NCI-H774 (cell line): ENCODE data around the gene COA7.
"Not testable (repeated sequence)": the region's sequence is repeated elsewhere in the genome, so short reads cannot be mapped to it uniquely, and the experiment has no call there.

ENCODE experiments used
- DNase-seq: peaks from one replicate; lab custom pipeline; 2025; lab: John Stamatoyannopoulos, UW

The COA7 gene

DNA sequence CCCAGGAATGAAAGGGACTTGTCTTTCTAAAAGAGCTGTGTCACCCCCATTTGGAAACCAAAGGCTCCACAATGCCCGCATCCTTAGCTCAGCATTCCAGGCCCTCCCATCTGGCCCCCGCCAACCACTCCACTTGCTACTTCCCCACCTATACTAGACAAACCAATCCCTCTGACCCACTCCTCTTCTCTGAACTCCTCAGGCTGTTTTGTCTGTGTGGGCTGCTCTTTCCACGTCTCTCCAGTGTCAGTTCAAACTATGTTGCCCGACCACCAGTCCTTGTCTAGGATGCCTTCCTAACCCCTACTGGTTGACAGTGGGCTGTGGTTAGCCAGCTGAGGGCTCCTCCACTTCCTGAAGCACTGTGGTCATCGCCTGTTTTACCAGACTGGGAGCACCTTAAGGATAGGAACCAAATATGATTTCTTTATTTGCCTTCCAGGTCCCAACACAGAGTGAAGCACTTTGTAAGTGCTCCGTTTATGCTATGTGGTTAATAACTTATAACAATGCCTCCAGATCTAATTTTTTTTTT is 8.1 kb upstream of the COA7 start:
- DNase-seq, result no peak

DNA sequence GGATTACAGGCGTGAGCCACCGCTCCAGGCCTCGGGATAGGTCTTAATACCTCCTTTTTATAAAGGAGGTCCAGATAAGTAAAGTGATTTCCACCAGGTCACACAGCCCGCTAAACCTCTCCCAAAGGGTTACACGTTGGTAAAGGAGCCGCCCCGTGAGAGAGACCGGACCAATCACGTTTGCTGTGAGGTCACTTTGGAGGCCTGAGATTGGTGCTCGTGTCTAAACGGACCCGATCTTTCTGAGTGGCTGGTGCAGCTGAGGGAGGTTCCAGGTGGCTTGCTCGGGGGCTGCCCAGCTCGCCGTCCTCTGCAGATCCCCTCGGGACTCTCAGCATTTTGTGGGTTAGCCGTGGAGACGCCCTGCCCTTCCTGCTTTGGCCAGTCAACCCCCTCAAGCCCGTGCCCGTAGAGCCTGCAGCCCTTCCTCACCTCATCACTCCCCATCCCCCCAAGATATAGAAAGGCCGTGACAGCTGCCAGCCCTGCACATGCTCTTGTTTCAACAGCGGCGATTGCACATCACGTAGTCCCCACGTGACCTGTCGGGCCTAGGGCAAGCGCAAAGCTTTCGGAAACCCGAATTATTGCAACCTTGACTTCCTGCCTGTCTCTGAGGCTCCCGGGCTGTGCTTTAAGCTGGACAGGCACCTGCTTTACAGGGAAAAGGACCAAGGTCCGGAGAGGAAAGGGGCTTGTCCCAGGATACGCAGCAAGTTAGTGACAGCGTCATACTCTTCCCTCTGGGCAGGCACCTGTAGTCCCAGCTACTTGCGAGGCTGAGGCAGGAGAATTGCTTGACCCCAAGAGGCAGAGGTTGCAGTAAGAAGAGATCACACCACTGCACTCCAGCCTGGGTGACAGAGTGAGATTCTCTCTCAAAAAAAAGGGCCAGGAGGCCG is 5.0 kb upstream of the COA7 start:
- peak; percentile 96 for DNase-seq

DNA sequence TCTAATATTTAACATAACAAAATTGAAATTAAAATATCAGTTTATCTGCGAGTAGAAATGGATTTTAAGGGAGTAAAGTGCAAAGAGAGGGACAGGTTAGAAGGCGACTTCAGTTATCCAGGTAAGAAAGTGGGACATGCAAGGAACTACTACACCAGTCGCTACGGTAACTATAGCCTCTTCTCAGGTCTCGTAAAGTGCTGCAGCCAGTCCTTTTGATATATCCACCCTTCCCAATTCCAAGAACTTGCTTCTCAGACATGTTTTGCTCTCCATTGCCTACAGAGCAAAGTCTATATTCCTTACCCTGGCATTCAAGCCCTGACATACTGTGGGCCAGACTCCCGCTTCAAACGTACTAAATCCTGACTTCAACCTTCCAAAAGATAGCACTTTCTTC is 2.5 kb downstream of the COA7 start:
- DNase-seq, result no peak

DNA sequence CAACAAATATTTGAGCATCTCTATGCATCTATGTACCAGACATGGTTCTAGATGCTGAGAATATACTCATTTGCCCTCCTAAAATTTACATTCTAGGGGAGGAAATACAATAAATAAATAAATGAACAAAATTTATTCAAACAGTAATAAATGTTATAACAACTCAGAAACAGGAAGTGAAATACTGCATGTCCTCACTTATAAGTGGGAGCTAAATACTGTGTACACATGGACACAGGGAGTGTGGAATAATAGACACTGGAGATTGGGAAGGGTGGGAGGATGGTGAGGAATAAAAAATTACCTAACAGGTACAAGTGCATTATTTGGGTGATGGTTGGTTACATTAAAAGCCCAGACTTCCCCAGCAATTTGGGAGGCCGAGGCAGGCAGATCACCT is 4.3 kb downstream of the COA7 start:
- DNase-seq, result no peak

DNA sequence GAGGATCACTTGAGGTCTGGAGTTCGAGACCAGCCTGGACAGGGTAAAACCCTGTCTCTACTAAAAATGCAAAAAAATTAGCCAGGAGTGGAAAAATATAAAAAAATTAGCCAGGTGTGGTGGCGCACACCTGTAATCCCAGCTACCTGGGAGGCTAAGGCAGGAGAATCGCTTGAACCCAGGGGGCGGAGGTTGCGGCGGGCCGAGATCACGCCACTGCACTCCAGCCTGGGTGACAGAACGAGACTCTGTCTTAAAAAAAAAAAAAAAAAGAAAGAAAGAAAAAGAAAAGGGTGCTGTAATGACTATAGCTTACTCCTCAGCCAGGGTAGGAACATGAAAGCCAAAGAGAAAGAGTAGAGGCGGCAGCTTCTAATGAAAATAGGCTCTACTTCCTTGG is 4.8 kb downstream of the COA7 start:
- DNase-seq, result not testable (repeated sequence)

DNA sequence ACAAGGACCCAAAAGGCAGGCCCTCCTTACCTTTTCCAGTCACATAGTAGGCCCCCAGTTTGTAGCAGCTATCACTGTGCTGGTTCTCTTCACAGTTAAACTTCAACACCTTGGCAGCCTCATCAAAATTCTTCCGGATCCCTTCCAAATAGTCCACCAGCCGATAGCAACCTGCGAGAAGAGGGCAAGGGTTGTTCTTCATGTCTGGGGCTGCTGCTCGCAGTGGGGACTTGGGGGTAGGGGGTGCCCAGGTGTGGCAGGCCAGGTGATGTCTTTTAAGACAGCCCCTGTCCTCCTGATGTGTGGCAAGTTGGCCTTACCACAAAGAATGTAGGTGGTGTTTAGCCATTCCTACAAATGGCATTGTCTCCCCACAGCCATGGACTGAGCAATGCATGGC is 5.5 kb downstream of the COA7 start:
- no peak for DNase-seq

DNA sequence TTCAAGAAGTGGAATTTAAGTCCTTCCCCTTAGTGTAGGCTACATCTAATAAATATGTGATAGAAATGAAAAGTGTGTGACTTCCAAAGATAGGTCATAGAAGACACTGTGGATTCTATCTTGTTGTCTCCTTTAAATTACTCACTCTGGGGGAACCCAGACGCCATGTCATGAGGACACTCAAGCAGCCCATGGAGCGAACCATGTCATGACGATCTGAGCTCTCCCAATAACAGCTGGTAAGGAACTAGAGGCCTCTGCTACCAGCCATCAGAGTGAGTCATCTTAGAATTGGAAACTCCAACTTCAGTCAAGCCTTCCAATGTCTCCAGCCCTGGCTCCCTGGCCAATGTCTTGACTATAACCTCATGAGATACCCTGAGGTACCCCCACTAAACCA is 6.3 kb downstream of the COA7 start:
- DNase-seq, result no peak

DNA sequence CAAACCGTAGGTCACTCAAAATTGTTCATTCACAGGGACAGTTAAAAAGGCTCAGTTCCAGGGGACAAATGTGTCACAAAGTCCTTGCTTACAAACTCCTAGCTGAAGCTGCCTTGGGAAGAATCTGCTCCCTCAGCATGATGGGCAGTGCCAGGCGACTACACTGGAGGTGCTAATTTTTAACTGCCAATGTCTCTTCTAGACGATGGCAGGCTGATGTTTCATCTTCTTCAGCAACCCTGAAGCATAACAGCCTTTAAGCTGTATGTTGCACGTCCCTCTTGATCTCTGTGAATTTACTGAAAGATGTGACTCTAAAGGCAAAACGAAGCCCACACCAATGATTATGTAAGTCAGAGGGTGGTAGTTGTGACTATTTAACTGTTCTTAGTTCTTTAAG is 11.3 kb downstream of the COA7 start:
- no peak for DNase-seq

DNA sequence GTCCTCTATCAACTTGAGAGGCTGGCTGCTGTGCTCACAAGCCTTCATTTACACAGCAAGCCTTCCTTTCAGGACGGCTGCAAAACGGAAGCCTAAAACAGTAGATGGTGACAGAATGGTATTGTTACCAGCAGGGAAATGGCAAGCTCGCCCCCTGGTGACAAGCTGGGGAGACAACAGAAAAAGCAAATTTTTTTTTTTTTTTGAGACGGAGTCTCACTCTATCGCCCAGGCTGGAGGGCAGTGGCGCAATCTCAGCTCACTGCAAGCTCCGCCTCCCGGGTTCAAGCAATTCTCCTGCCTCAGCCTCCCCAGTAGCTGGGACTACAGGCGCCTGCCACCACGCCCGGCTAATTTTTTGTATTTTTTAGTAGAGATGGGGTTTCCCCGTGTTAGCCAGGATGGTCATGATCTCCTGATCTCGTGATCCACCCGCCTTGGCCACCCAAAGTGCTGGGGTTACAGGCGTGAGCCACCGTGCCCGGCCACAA is 11.8 kb downstream of the COA7 start:
- DNase-seq, result peak; percentile 63

DNA sequence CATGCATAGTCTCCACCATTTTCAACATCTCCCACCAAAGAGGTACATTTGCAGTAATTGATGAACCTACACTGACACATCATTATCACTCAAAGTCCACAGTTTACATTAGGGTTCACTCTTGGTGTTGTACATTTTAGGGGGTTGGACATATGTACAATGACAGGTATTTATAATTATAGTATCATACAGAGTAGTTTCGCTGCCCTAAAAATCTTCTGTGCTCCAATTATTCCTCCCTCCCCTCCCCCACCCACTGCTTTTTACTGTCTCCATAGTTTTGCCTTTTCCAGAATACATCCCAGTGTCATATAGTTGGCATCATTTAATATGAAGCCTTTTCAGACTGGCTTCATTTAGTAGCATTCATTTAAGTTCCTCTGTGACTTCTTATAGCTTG is 13.6 kb downstream of the COA7 start:
- DNase-seq, result no peak

DNA sequence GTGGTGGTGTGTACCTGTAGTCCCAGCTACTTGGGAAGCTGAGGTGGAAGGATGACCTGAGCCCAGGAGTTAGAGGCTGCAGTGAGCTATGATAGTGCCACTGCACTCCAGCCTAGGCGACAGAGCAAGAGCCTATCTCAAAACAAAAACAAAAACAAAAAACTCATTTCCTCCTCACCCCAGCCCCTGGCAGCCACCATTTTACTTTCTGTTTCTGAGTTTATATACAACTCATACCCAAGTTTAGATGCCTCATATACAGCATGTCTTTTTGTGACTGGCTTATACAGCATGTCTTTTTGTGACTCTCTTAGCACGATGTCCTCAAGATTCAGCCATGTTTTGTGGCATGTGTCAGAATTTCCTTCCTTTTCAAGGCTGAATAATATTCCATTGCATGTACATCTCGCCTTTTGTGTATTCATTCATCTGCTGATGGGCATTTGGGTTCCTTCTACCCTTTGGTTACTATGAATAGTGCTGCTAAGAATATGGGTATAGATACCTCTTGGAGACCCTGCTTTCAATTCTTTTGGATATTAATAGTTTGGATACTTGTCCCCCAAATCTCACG is 14.7 kb downstream of the COA7 start:
- no peak for DNase-seq

DNA sequence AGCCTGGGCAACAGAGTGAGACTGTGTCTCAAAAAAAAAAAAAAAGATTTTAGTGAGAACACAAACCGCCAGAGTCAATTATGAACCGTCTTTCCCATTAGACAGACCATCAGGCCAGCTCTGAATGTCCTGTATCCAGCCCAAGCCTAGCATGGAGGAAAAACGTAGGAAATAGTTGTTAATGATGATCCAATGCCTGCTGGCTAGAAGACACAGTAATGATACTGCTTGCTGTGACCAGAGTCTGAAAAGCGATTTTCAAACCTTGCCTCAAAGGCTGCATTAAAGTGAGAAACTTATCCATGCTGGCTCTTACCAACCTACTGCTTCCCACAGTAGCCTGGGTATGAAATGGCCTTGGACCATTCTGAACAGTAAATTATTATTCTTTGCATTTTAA is 17.0 kb downstream of the COA7 start:
- no peak for DNase-seq

DNA sequence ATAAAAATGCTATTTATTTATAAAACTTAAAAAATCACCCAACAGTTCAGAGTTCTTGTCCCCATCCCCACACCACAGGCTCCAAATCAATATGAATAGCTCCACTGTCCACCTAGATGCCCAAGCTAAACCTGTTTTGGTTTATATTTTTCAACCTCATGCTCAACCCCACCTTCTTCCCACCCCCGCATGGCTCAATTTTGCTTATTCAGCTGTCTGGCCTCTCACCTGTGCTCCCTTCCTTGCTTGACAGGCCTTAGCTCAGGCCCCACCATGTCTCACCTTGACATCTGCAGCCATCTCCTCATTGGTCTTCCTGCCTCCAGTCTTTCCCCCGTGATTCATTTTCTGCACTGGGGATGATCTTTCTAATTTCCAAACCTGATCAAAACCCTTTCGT is 17.8 kb downstream of the COA7 start:
- no peak for DNase-seq

DNA sequence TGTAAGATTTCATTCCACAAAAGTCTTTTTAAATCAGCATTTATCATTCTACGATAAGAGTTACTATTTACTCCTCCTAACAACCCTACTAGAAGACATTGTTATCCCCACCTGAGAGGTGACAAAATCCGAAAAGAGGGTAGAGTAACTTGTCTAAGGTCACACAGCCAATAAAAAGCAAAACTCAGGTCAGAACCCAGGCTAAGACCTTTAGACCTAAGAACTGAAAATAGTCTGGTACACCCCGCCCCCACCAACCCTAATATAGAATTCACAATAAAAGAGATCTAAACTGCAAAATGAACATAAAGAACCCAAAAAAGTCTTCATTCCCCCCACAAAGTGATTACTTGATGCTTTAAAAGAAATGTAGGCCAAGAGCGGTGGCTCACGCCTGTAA is 18.6 kb downstream of the COA7 start:
- DNase-seq, result no peak

DNA sequence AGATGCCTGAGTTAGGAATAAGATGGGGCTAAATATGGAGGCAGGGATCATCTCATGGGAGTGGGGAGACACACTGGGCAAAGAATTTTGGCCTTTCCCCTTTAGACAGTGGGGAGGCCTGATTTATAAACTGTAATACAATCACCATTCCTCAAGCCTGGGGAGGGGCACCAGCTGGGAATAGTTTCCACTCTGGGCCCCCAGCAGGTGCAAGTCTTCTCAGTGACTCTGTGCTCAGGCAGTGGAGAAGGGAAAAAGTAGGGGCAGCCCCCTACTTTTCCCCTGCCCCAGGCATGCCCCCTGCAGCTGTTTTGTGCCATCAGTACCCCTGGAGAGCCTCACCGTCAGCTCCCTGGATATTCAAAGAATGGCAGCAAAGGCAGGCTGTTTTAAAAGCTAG is 19.1 kb downstream of the COA7 start:
- no peak for DNase-seq

DNA sequence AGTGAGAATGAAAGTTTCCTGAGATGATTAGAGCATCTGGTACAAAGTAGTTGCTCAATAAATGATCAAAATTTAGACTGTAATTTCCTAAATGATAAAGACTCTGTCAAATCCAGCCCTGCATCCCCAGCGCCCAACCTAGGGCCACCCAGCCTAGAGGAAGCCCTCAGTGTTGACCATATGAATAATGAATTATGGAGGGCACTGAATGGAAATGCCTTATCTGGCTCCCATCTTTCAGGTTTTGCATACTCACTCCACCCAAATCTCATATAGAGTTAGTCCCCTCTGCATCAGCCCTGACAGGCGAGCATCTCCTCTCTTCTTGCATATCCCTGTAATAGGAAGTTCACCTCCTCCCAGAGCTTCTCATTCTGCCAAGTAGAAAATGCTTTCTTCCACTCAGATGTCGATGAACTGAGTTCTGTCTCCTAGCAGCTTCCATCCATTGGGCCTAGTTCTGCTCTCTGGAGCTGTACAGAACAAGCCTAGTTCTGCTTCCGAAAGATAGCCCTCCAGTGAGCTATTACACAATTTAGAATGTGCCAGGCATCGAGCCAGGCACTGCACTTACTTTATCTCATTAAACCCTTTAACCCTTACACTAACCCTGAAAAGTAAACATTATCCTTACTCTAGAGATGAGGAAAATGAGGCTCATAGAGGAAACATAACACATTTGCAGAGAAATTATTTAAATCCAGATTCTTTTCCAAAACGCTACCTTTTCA is 20.9 kb downstream of the COA7 start:
- DNase-seq, result no peak

DNA sequence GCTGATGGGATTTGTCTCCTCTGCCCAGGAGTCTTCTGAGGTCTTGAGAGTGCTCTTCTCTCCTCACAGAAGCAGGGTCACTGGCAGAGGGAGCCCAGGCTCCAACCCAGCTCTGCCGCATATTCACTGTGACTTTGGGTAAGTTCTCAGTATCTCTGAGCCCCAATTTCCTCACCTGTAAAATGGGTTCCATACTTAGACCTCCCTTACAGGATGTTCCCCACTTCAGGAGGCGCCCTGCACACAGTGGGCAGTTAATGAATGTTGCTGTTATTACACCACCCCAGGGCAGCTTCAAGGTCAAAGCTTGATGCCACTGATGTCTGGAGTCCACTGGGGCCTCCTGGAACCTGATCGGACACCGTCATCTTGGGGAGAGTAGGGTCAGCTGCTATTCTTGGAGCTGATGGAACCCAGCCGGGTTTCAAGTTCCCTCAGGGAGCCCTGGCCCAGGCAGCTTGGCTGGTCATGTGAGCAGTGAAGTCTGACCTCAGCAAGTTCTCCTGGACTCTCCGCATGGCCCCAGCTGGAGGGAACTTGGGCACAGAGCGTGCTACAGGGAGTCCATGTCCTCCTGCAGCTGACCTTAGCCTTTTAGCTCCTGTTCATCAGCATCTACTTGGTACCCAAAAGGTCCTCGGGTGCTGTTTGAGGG is 21.8 kb downstream of the COA7 start:
- DNase-seq, result no peak

DNA sequence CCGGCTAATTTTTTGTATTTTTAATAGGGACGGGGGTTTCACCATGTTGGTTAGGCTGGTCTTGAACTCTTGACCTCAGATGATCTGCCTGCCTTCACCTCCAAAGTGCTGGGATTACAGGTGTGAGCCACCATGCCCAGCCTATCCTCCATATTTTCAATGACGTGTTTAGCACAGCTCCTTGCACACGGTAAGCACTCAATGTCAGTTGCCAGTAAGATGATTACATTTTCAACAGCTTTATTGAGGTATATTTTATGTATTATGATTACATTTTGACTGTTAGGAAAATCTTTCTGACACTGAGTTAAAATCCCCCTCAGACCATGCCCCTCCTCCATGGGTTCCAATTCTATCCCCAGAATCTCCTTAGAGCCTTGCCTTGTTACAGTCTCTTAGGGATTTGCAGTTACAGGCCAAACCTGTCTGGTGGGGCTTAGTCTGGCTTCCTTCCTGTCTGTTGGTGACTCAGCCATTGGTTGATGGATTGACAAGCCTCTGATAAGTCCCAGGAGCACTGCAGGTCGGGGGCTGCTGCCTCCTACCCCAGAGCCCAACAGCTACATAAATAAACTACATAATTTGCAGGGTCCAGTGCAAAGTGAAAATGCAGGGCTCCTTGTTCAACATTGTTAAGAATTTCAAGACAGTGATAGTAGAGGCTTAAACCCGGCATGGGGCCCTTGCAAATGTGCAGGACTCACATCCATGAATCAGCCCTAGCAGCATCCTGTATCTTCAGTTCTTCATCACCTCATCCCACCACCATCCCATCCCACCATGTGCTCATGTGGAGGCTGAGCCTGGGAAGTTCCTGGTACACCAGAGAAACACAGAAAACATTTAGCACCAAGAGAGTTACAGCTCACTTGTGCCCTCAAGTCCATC is 23.4 kb downstream of the COA7 start:
- no peak for DNase-seq

DNA sequence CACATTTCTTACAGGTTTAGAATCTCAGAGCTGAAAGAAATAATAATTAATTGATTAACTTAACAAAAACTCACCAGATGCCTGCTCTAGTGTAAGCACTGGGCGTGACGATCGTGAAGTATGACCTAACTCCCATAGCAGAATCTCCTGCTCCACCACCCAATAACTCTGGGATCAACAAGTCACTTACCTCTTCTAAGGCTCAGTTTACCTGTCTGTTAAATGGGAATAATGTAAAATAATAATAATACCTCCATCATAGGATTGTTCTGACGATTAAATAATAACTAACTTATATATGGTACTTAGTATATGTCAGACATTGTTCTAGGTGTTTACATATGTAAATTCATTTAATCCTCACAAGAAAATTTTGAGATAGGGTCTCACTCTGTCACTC is 24.6 kb downstream of the COA7 start:
- DNase-seq, result no peak

DNA sequence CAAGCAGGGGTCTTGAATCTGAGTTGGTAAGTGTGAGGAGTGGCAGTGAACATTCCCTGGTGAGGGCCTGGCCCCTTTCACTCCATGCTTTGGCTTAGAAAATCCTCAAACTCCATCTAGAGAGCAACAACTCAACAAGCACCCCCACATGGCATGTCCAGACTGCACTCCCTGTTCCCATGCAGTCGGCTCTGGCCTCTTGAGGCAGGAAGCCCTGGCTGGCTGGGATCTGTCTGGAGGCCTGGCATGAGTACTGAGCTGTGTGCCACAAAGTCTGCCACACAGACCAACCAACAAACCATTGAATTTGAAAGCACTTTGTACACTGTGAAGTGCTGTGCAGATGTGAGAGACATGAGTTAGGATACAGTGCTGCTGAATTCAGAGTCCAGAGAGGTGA is 25.2 kb downstream of the COA7 start:
- DNase-seq, result no peak

DNA sequence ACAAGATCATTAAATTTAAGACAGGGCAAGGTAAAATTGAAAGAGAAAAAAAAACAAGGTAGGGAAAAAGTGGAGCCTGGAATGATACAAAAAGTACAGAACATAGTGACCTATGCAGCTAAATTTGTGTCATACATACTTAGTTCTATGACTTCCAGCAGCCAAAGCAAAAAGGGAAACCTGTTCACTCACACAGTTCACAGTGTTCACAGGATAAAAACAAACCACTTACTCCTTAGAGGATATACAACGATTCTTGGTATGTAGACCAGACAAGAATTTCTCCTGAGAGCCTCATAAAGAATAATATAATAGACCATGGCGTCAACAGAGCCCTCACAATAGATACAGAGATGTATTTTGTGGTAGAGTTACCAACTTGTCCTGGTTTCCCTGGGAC is 27.5 kb downstream of the COA7 start:
- DNase-seq, result no peak
